ENCODE measurements around the gene DMD.
"Not testable (repeated sequence)": the region's sequence is repeated elsewhere in the genome, so short reads cannot be mapped to it uniquely, and the experiment has no call there.

Gene DMD

GRCh38 chrX:31420302-31420701 is 1791.0 kb downstream of the DMD start:
- H3K4me3 ChIP-seq (ENCODE audit: low read length): no peak overlapping the region
- H3K9me3 ChIP-seq (ENCODE audit: control insufficient read depth, low read length): no peaks in the 10 kb centered on the region
- H3K36me3 ChIP-seq (ENCODE audit: control insufficient read depth, insufficient read depth, low read length): no peaks in the 10 kb centered on the region
- no peak overlapping the region for H3K9ac ChIP-seq (ENCODE audit: low read length)
- H3K4me1 ChIP-seq (ENCODE audit: control insufficient read depth, insufficient read depth, low read length): no peaks in the 10 kb centered on the region
- no peaks in the 10 kb centered on the region for H3K27me3 ChIP-seq (ENCODE audit: control insufficient read depth, insufficient read depth, low read length)

GRCh38 chrX:31397119-31397518 is 1814.2 kb downstream of the DMD start:
- Histone ChIP-seq H3K36me3 (ENCODE audit: control insufficient read depth, insufficient read depth, low read length) (no peaks in the 10 kb centered on the region), H3K9ac (ENCODE audit: low read length) (no peak overlapping the region), H3K27me3 (ENCODE audit: control insufficient read depth, insufficient read depth, low read length) (no peaks in the 10 kb centered on the region), H3K9me3 (ENCODE audit: control insufficient read depth, low read length) (no peaks in the 10 kb centered on the region), H3K4me3 (ENCODE audit: low read length) (no peak overlapping the region), H3K4me1 (ENCODE audit: control insufficient read depth, insufficient read depth, low read length) (no peaks in the 10 kb centered on the region)

GRCh38 chrX:31392513-31392912 is 1818.8 kb downstream of the DMD start:
- Histone ChIP-seq H3K36me3 (ENCODE audit: control insufficient read depth, insufficient read depth, low read length) (no peaks in the 10 kb centered on the region), H3K9ac (ENCODE audit: low read length) (no peak overlapping the region), H3K4me1 (ENCODE audit: control insufficient read depth, insufficient read depth, low read length) (no peaks in the 10 kb centered on the region), H3K27me3 (ENCODE audit: control insufficient read depth, insufficient read depth, low read length) (no peaks in the 10 kb centered on the region), H3K9me3 (ENCODE audit: control insufficient read depth, low read length) (no peaks in the 10 kb centered on the region), H3K4me3 (ENCODE audit: low read length) (no peak overlapping the region)

- Histone ChIP-seq H3K27me3 (ENCODE audit: control insufficient read depth, insufficient read depth, low read length) (no peaks in the 10 kb centered on the region), H3K4me3 (ENCODE audit: low read length) (no peak overlapping the region), H3K4me1 (ENCODE audit: control insufficient read depth, insufficient read depth, low read length) (no peaks in the 10 kb centered on the region), H3K9me3 (ENCODE audit: control insufficient read depth, low read length) (no peaks in the 10 kb centered on the region), H3K9ac (ENCODE audit: low read length) (no peak overlapping the region), H3K36me3 (ENCODE audit: control insufficient read depth, insufficient read depth, low read length) (no peaks in the 10 kb centered on the region)
These were observed 1822.4 kb downstream of the DMD start for GRCh38 chrX:31388946-31389345.

- H3K4me1 ChIP-seq (ENCODE audit: control insufficient read depth, insufficient read depth, low read length): no peaks in the 10 kb centered on the region
- no peak overlapping the region for H3K9ac ChIP-seq (ENCODE audit: low read length)
- H3K4me3 ChIP-seq (ENCODE audit: low read length): no peak overlapping the region
- no peaks in the 10 kb centered on the region for H3K36me3 ChIP-seq (ENCODE audit: control insufficient read depth, insufficient read depth, low read length)
- H3K27me3 ChIP-seq (ENCODE audit: control insufficient read depth, insufficient read depth, low read length): no peaks in the 10 kb centered on the region
- no peaks in the 10 kb centered on the region for H3K9me3 ChIP-seq (ENCODE audit: control insufficient read depth, low read length)
These were observed 1826.9 kb downstream of the DMD start for GRCh38 chrX:31384471-31384870.

- Histone ChIP-seq H3K9ac (ENCODE audit: low read length) (no peak overlapping the region), H3K4me1 (ENCODE audit: control insufficient read depth, insufficient read depth, low read length) (no peaks in the 10 kb centered on the region), H3K4me3 (ENCODE audit: low read length) (no peak overlapping the region), H3K9me3 (ENCODE audit: control insufficient read depth, low read length) (no peaks in the 10 kb centered on the region), H3K36me3 (ENCODE audit: control insufficient read depth, insufficient read depth, low read length) (no peaks in the 10 kb centered on the region), H3K27me3 (ENCODE audit: control insufficient read depth, insufficient read depth, low read length) (no peaks in the 10 kb centered on the region)
These were observed 1827.4 kb downstream of the DMD start for GRCh38 chrX:31383991-31384390.

GRCh38 chrX:31378973-31379372 is 1832.4 kb downstream of the DMD start:
- H3K4me3 ChIP-seq (ENCODE audit: low read length); H3K9ac ChIP-seq (ENCODE audit: low read length); H3K9me3 ChIP-seq (ENCODE audit: control insufficient read depth, low read length); H3K27me3 ChIP-seq (ENCODE audit: control insufficient read depth, insufficient read depth, low read length); H3K36me3 ChIP-seq (ENCODE audit: control insufficient read depth, insufficient read depth, low read length); H3K4me1 ChIP-seq (ENCODE audit: control insufficient read depth, insufficient read depth, low read length): not testable (repeated sequence)

GRCh38 chrX:31377821-31378220 is 1833.5 kb downstream of the DMD start:
- H3K9ac ChIP-seq (ENCODE audit: low read length); H3K27me3 ChIP-seq (ENCODE audit: control insufficient read depth, insufficient read depth, low read length); H3K36me3 ChIP-seq (ENCODE audit: control insufficient read depth, insufficient read depth, low read length); H3K4me1 ChIP-seq (ENCODE audit: control insufficient read depth, insufficient read depth, low read length); H3K4me3 ChIP-seq (ENCODE audit: low read length); H3K9me3 ChIP-seq (ENCODE audit: control insufficient read depth, low read length): not testable (repeated sequence)

GRCh38 chrX:31376408-31377022 is 1834.8 kb downstream of the DMD start:
- no peak overlapping the region for H3K9ac ChIP-seq (ENCODE audit: low read length)
- no peaks in the 10 kb centered on the region for H3K9me3 ChIP-seq (ENCODE audit: control insufficient read depth, low read length)
- H3K27me3 ChIP-seq (ENCODE audit: control insufficient read depth, insufficient read depth, low read length): no peaks in the 10 kb centered on the region
- H3K36me3 ChIP-seq (ENCODE audit: control insufficient read depth, insufficient read depth, low read length): no peaks in the 10 kb centered on the region
- no peak overlapping the region for H3K4me3 ChIP-seq (ENCODE audit: low read length)
- no peaks in the 10 kb centered on the region for H3K4me1 ChIP-seq (ENCODE audit: control insufficient read depth, insufficient read depth, low read length)

GRCh38 chrX:31374786-31375185 is 1836.6 kb downstream of the DMD start:
- Histone ChIP-seq H3K4me3 (ENCODE audit: low read length) (no peak overlapping the region), H3K4me1 (ENCODE audit: control insufficient read depth, insufficient read depth, low read length) (no peaks in the 10 kb centered on the region), H3K36me3 (ENCODE audit: control insufficient read depth, insufficient read depth, low read length) (no peaks in the 10 kb centered on the region), H3K27me3 (ENCODE audit: control insufficient read depth, insufficient read depth, low read length) (no peaks in the 10 kb centered on the region), H3K9me3 (ENCODE audit: control insufficient read depth, low read length) (no peaks in the 10 kb centered on the region), H3K9ac (ENCODE audit: low read length) (no peak overlapping the region)

GRCh38 chrX:31371956-31372355 is 1839.4 kb downstream of the DMD start:
- no peak overlapping the region for H3K4me3 ChIP-seq (ENCODE audit: low read length)
- no peak overlapping the region for H3K9ac ChIP-seq (ENCODE audit: low read length)
- no peaks in the 10 kb centered on the region for H3K27me3 ChIP-seq (ENCODE audit: control insufficient read depth, insufficient read depth, low read length)
- no peaks in the 10 kb centered on the region for H3K4me1 ChIP-seq (ENCODE audit: control insufficient read depth, insufficient read depth, low read length)
- H3K9me3 ChIP-seq (ENCODE audit: control insufficient read depth, low read length): no peaks in the 10 kb centered on the region
- no peaks in the 10 kb centered on the region for H3K36me3 ChIP-seq (ENCODE audit: control insufficient read depth, insufficient read depth, low read length)

GRCh38 chrX:31367816-31368215 is 1843.5 kb downstream of the DMD start:
- Histone ChIP-seq H3K9me3 (ENCODE audit: control insufficient read depth, low read length) (no peaks in the 10 kb centered on the region), H3K9ac (ENCODE audit: low read length) (no peak overlapping the region), H3K4me3 (ENCODE audit: low read length) (no peak overlapping the region), H3K36me3 (ENCODE audit: control insufficient read depth, insufficient read depth, low read length) (no peaks in the 10 kb centered on the region), H3K27me3 (ENCODE audit: control insufficient read depth, insufficient read depth, low read length) (no peaks in the 10 kb centered on the region), H3K4me1 (ENCODE audit: control insufficient read depth, insufficient read depth, low read length) (no peaks in the 10 kb centered on the region)

- no peaks in the 10 kb centered on the region for H3K4me1 ChIP-seq (ENCODE audit: control insufficient read depth, insufficient read depth, low read length)
- H3K9me3 ChIP-seq (ENCODE audit: control insufficient read depth, low read length): no peaks in the 10 kb centered on the region
- no peaks in the 10 kb centered on the region for H3K27me3 ChIP-seq (ENCODE audit: control insufficient read depth, insufficient read depth, low read length)
- H3K36me3 ChIP-seq (ENCODE audit: control insufficient read depth, insufficient read depth, low read length): no peaks in the 10 kb centered on the region
- H3K9ac ChIP-seq (ENCODE audit: low read length): no peak overlapping the region
- no peak overlapping the region for H3K4me3 ChIP-seq (ENCODE audit: low read length)
These were observed 1845.3 kb downstream of the DMD start for GRCh38 chrX:31366041-31366440.

All from mucosa of stomach (tissue), 1 donor.